IPS-18a (cell line): ENCODE measurements around the gene EIF3A.
"Not testable (repeated sequence)": the region's sequence is repeated elsewhere in the genome, so short reads cannot be mapped to it uniquely, and the experiment has no call there.

ENCODE experiments used
- H3K27ac ChIP-seq: one replicate; pipeline ENCODE4 v1.5.1; 2013; ENCODE audit warnings: low read length
- H3K27me3 ChIP-seq: one replicate; pipeline ENCODE4 v1.6.1; 2013; ENCODE audit warnings: mild to moderate bottlenecking, low read length; ENCODE audit not compliant: control insufficient read depth, insufficient read depth
- H3K36me3 ChIP-seq: one replicate; pipeline ENCODE4 v1.6.1; 2013; ENCODE audit warnings: low read depth, low read length; ENCODE audit not compliant: control insufficient read depth
- H3K4me1 ChIP-seq: one replicate; pipeline ENCODE4 v1.6.1; 2013; ENCODE audit warnings: low read depth, low read length; ENCODE audit not compliant: control insufficient read depth
- H3K4me3 ChIP-seq: one replicate; pipeline ENCODE4 v1.5.1; 2013; ENCODE audit warnings: low read length
- H3K9ac ChIP-seq: one replicate; pipeline ENCODE4 v1.6.1; 2013; ENCODE audit warnings: mild to moderate bottlenecking, low read length, moderate library complexity
- H3K9me3 ChIP-seq: one replicate; pipeline ENCODE4 v1.6.1; 2013; ENCODE audit warnings: low read depth, low read length; ENCODE audit not compliant: control insufficient read depth

Gene EIF3A

DNA sequence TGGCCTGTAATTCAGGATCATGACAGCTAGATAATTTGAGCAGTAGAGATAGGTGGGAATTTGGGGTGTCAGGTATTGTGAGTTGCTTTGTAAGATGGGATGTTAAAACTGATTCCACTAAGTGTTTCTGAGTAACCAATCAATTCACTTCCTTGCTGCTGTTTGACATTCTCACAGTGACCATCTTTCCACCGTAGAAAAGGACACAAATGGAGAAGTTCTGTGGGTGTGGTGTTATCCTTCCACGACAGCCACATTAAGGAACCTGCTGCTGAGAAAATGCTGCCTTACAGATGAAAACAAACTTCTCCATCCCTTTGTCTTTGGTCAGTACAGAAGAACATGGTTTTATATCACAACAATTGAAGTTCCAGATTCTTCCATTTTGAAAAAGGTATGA is 27.2 kb upstream of the EIF3A start:
- H3K36me3 ChIP-seq: peaks cover 32% of the 10 kb centered on the region
- H3K9ac ChIP-seq, H3K4me3 ChIP-seq, H3K27me3 ChIP-seq, H3K27ac ChIP-seq, H3K9me3 ChIP-seq, H3K4me1 ChIP-seq: not testable (repeated sequence)

DNA sequence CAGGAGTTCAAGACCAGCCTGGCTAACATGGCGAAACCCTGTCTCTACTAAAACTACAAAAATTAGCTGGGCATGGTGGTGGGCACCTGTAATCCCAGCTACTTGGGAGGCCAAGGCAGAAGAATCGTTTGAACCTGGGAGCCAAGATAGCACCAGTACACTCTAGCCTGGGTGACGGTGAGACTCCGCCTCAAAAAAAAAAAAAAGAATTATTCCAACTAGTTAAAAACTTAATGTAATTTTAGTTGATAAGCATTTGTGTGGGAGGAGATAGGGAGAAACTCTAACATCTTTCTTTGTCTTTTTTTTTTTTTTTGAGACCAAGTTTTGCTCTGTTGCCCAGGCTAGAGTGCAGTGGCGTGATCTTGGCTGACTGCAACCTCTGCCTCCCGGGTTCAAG is 26.5 kb upstream of the EIF3A start:
- peaks cover 31% of the 10 kb centered on the region for H3K36me3 ChIP-seq
- not testable (repeated sequence) for H3K27ac ChIP-seq, H3K27me3 ChIP-seq, H3K4me1 ChIP-seq, H3K9ac ChIP-seq, H3K4me3 ChIP-seq, H3K9me3 ChIP-seq

DNA sequence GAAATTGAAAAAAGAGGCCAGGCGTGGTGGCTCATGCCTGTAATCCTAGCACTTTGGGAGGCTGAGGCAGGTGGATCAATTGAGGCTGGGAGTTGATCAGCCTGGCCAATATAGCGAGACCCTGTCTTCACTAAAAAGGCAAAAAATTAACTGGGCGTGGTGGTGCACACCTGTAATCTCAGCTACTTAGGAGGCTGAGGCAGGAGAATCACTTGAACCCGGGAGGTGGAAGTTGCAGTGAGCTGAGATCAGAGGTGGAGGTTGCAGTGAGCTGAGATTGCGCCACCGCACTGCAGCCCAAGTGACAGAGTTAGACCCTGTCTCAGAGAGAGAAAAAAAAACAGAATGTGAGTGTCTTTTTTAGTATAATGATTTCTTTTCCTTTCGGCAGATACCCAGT is 25.3 kb upstream of the EIF3A start:
- not testable (repeated sequence) for H3K9me3 ChIP-seq, H3K4me3 ChIP-seq, H3K27ac ChIP-seq, H3K27me3 ChIP-seq, H3K4me1 ChIP-seq, H3K9ac ChIP-seq
- H3K36me3 ChIP-seq: peaks cover 25% of the 10 kb centered on the region

DNA sequence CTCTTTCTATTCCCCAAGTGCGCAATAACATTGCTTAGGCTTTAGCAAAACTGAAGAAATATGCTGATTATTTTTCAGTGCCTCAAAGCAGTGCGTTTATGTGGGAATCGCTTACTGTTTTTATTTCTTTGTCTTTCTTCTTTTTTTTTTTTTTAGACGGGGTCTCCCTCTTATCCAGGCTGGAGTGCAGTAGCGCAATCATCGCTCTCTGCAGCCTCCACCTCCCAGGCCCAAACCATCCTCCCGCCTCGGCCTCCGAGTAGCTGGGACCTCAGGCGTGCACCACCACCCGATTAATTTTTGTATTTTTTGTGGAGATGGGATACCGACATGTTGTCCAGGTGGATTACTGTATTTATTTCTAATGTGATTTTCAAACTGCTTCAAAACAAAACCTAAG is 24.5 kb upstream of the EIF3A start:
- Histone ChIP-seq H3K27me3 (no peaks in the 10 kb centered on the region), H3K9me3 (no peaks in the 10 kb centered on the region), H3K4me3 (peak overlapping the region; percentile 82), H3K36me3 (peaks cover 17% of the 10 kb centered on the region), H3K9ac (no peak overlapping the region), H3K4me1 (no peaks in the 10 kb centered on the region), H3K27ac (no peak overlapping the region)

DNA sequence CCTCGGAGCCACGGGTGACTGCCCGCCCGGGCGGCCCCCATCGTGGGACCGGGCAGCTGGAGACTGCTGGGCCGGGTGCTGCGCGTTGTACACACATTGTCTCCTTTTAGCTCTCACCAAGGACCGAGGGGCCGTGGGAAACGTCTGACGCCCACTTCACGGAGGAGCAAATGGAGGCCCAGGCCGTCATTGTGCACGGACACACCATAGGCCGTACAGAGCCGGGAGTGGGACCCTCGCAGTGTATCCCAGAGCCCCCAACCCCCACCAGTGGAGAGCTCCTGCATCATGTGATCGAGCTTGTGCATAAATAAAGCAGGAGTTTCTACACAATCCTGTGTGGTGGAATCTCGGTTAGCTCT is 24.0 kb upstream of the EIF3A start:
- H3K27ac ChIP-seq: no peak overlapping the region
- peak overlapping the region; percentile 82 for H3K4me3 ChIP-seq
- no peaks in the 10 kb centered on the region for H3K4me1 ChIP-seq
- peaks cover 12% of the 10 kb centered on the region for H3K36me3 ChIP-seq
- H3K9ac ChIP-seq: peak overlapping the region; percentile 27
- H3K27me3 ChIP-seq: no peaks in the 10 kb centered on the region
- no peaks in the 10 kb centered on the region for H3K9me3 ChIP-seq

DNA sequence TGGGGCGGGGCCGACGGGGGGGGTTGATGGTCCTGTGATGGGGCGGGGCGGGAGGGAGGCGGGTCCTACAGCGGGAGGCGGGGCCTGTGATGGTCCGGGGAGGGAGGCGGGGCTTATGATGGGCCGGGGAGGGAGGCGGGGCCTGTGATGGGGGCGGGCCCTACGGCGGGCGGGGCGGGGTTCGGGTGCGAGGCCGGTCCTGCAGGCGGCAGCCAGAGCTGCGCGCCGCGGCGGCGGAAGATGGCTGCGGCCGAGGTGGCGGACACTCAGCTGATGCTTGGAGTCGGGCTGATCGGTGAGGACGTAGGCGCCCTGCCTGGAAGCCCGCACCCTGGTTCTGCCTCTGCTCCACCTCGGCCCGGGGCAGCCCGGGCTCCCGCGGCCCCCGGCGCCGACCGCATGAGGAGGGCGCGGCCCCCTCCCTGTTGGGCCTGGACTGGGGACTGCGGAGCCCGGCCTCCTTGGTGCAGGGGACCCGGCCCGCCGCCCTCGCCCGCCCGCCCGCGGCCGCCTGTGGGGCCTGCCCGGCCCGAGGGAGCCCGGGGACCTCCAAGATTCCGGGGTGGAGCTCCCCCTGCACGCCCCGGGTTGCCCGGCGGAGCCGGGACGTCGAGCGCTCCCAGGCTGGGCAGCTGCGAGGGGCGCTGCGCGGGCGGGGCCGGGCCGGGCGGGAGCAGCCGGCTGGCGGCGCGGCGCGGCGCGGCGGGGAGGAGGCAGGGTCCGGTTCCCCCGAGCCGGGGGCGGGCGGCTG is 23.5 kb upstream of the EIF3A start, which contains the start of gene DENND10:
DENND10 (plus strand) TSS at position 211 of the 751 bp plus-strand sequence; CDS start at position 241, 30 bp downstream.
- H3K9ac ChIP-seq: peak within 1 kb of the TSS; percentile 27
- no peaks in the 10 kb centered on the region for H3K9me3 ChIP-seq
- no peaks in the 10 kb centered on the region for H3K27me3 ChIP-seq
- no peaks in the 10 kb centered on the region for H3K4me1 ChIP-seq
- H3K27ac ChIP-seq: no peak within 1 kb of the TSS
- peak within 1 kb of the TSS; percentile 82 for H3K4me3 ChIP-seq
- peaks cover 7% of the 10 kb centered on the region for H3K36me3 ChIP-seq

DNA sequence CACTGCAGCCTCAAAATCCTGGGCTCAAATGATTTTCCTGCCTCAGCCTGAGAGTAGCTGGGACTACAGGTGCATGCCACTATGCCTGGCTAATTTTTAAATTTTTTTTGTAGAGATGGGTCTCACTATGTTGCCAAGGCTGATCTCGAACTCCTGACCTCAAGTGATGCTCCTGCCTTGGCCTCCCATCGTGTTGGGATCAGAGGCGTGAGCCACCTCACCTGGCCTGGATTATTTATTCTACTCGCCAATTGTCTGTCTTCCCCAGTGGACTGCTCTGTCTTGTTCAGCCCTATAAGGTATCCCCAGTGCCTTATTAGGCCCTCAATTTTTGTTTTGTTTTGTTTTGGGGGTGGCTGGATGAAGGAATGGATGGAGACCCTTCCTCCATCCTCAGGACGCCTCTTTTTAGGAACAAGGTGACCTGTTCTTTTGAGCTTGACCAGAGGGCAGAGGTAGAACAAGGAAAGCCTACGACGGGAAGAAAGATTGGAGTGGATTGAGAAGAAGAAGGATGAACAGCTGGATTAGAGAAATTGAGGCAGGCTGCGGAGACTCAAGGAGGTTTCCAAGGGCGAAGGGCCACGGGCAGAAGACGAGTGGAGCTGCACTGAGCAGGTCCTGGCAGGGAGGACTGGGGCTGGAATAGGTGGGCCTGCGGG is 22.8 kb upstream of the EIF3A start:
- Histone ChIP-seq H3K9ac (no peak overlapping the region), H3K27ac (no peak overlapping the region), H3K4me1 (no peaks in the 10 kb centered on the region)

DNA sequence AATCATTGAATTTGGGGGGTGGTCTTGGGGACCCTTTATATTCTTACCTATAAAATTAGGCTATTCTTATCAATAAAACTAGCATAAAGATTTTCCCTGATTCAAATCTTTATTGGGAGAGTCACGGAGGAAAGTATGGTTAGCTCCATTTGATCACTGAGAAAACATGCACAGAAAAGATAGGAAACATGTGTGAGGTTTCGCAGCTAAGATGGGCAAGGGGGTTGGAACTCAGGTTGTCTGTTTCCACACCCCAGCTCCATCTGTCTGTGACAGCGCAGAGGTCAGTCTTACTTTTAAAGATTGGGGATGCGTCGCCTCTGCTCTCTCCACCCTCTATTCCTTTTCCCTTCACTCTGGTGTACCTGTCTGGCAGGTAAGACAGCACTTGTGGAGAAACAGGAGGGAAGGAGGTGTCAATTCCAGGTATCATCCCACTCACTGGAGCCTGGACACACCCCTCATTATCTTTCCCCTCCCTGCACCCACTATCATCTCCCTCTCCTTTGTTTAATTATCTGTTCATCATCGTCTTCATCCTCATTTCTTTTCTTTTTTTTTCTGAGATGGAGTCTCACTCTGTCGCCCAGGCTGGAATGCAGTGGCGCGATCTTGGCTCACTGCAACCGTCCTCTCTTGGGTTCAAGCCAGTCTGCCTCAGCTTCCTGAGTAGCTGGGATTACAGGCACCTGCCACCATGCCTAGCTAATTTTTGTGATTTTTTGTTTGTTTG is 20.9 kb upstream of the EIF3A start:
- Histone ChIP-seq H3K4me1 (no peaks in the 10 kb centered on the region), H3K36me3 (no peaks in the 10 kb centered on the region), H3K27ac (no peak overlapping the region), H3K27me3 (no peaks in the 10 kb centered on the region), H3K9ac (no peak overlapping the region), H3K9me3 (no peaks in the 10 kb centered on the region), H3K4me3 (no peak overlapping the region)

More for the DNA sequence above, 22.8 kb upstream of the EIF3A start:
- peaks cover 5% of the 10 kb centered on the region for H3K36me3 ChIP-seq
- H3K9me3 ChIP-seq: no peaks in the 10 kb centered on the region
- no peaks in the 10 kb centered on the region for H3K27me3 ChIP-seq
- H3K4me3 ChIP-seq: no peak overlapping the region

DNA sequence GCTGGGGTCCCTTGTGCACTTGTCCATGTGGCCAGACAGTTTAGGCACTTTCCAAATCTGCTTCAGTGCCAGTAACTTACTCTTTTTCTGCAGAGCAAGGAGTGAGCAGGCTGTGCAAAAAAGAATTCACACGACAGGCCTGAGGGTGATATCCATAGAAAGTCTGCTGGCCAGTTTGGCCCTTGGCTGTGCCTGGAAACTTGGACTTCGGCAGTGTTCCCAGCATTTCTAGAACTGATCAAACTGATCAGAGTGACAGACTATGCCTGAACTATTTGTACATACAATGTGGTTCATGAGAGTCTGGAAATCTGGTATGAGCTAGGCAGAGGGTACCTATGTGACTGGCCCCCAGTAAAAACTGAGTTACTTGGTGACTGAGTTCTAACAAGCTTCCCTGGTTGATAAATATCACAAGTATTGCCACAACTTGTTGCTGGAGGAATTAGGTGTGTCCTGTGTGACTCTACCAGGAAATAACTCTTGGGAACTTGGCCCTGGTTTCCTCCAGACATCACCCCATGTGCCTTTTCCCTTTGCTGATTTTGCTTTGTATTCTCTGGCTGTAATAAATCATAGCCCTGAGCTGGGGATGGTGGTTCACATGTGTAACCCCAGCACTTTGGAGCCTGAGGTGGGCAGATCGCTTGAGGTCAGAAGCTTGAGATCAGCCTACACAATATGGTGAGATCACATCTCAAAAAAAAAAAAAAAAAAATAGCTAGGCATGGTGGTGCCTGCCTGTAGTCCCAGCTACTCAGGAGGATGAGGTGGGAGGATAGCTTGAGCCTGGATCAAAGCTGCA is 20.0 kb upstream of the EIF3A start:
- H3K4me1 ChIP-seq: no peaks in the 10 kb centered on the region
- H3K9ac ChIP-seq: no peak overlapping the region
- H3K9me3 ChIP-seq: no peaks in the 10 kb centered on the region
- no peaks in the 10 kb centered on the region for H3K27me3 ChIP-seq
- H3K4me3 ChIP-seq: no peak overlapping the region
- H3K36me3 ChIP-seq: no peaks in the 10 kb centered on the region
- H3K27ac ChIP-seq: no peak overlapping the region

DNA sequence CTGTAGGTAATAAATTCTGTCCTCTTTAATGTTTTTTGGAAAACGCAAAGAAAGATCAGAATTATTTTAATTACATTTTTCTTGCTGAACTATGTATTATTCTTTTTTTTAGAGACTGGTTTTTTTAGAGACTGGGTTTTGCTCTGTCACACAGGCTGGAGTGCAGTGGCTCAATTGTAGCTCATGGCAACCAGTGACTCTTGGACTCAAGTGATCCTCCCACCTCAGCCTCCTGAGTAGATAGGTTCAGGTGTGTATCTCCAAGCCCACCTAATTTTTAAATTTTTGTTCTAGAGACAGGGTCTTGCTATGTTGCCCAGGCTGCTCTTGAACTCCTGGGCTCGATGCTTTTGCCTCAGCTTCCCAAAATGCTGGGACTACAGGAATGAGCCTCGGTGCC is 18.0 kb upstream of the EIF3A start:
- no peaks in the 10 kb centered on the region for H3K9me3 ChIP-seq

More for the DNA sequence above, 18.0 kb upstream of the EIF3A start:
- H3K9ac ChIP-seq: no peak overlapping the region
- H3K27ac ChIP-seq: no peak overlapping the region
- H3K27me3 ChIP-seq: no peaks in the 10 kb centered on the region
- H3K4me3 ChIP-seq: no peak overlapping the region
- no peaks in the 10 kb centered on the region for H3K4me1 ChIP-seq
- H3K36me3 ChIP-seq: no peaks in the 10 kb centered on the region
